ENCODE data around the gene OR4D5.

OR4D5 gene

GRCh38 chr11:123939317-123939716 lies at the start of gene OR4D5:
TSS of gene OR4D5 (plus strand) at chr11:123939617. CDS start at chr11:123939617, 0 bp downstream.
- no peak for FAIRE-seq

- no peak for FAIRE-seq
These were observed 47.4 kb upstream of the OR4D5 start for GRCh38 chr11:123892031-123892430.

GRCh38 chr11:123899792-123900191 lies 39.6 kb upstream of the OR4D5 start:
- no peak for FAIRE-seq

GRCh38 chr11:123901867-123902266 lies 37.5 kb upstream of the OR4D5 start, which contains the start of gene OR8D4:
TSS of gene OR8D4 (plus strand) at chr11:123902167. CDS start at chr11:123906432, 4,265 bp downstream.
- FAIRE-seq, result no peak

- no peak for FAIRE-seq
These were observed 35.5 kb upstream of the OR4D5 start for GRCh38 chr11:123903932-123904331.

- no peak for FAIRE-seq
These were observed 34.5 kb upstream of the OR4D5 start for GRCh38 chr11:123904932-123905331.

- no peak for FAIRE-seq
These were observed 33.6 kb upstream of the OR4D5 start for GRCh38 chr11:123905826-123906225.

- no peak for FAIRE-seq
These were observed 18.5 kb upstream of the OR4D5 start for GRCh38 chr11:123920943-123921342.

- FAIRE-seq, result no peak
These were observed 15.4 kb upstream of the OR4D5 start for GRCh38 chr11:123924027-123924426.

- FAIRE-seq, result no peak
These were observed 3.0 kb downstream of the OR4D5 start for GRCh38 chr11:123942413-123942812.

- no peak for FAIRE-seq
These were observed 4.3 kb downstream of the OR4D5 start, which contains the start of gene OR6T1 for GRCh38 chr11:123943738-123944137. TSS of gene OR6T1 (minus strand) at chr11:123943838. CDS start at chr11:123943838, 0 bp downstream.

- no peak for FAIRE-seq
These were observed 5.7 kb downstream of the OR4D5 start for GRCh38 chr11:123945132-123945531.

GRCh38 chr11:123956752-123957151 lies 17.3 kb downstream of the OR4D5 start:
- FAIRE-seq, result no peak

- no peak for FAIRE-seq
These were observed 34.4 kb downstream of the OR4D5 start for GRCh38 chr11:123973816-123974215.

- no peak for FAIRE-seq
These were observed 37.5 kb downstream of the OR4D5 start for GRCh38 chr11:123976770-123977560.

- no peak for FAIRE-seq
These were observed 38.4 kb downstream of the OR4D5 start, which contains the start of gene OR10S1 for GRCh38 chr11:123977731-123978347. TSS of gene OR10S1 (minus strand) at chr11:123977781. CDS start at chr11:123977664, 117 bp downstream.

- FAIRE-seq, result no peak
These were observed 39.9 kb downstream of the OR4D5 start for GRCh38 chr11:123979311-123979710.
